ENCODE measurements around the gene ASXL3.

- TF ChIP-seq, protein P1, sequence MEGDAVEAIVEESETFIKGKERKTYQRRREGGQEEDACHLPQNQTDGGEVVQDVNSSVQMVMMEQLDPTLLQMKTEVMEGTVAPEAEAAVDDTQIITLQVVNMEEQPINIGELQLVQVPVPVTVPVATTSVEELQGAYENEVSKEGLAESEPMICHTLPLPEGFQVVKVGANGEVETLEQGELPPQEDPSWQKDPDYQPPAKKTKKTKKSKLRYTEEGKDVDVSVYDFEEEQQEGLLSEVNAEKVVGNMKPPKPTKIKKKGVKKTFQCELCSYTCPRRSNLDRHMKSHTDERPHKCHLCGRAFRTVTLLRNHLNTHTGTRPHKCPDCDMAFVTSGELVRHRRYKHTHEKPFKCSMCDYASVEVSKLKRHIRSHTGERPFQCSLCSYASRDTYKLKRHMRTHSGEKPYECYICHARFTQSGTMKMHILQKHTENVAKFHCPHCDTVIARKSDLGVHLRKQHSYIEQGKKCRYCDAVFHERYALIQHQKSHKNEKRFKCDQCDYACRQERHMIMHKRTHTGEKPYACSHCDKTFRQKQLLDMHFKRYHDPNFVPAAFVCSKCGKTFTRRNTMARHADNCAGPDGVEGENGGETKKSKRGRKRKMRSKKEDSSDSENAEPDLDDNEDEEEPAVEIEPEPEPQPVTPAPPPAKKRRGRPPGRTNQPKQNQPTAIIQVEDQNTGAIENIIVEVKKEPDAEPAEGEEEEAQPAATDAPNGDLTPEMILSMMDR (IDR thresholded peaks at IDR 0.05), result no peak
- no peak for TF ChIP-seq POLR2AphosphoS5 (IDR thresholded peaks at IDR 0.05)
- no peak for TF ChIP-seq EP300 (IDR thresholded peaks at IDR 0.05)
Observed at GRCh38 chr18:33612632-33613031, 34.6 kb downstream of the ASXL3 start.

All from gastroesophageal sphincter (tissue), 3 donors.